IMR-90 (cell line): Measurements from ENCODE around the gene DACT2. TPM values are rescaled to one million over a fixed set of nuclear protein-coding genes. Genes with fewer than 3 reads are reported as not detected.

Experiments used
- ATAC-seq: fragments of 200-7000 bp; cut with Tn5 transposase; 2 replicates; pipeline ENCODE4 v1.9.1; 2020; ENCODE audit warnings: low read depth, mild to moderate bottlenecking, moderate library complexity
- BruUV-seq: library from RNA; stranded (reverse); fragments of 400-500 nt; replicated peaks from 2 replicates; lab custom pipeline; 2021; lab: Mats Ljungman, UMichigan
- CTCF ChIA-PET: fragments of 300-600 bp; formaldehyde crosslinking; extraction: SDS; loops from one replicate; lab custom pipeline; 2021; ENCODE audit warnings: antibody characterized with exemption; lab: Yijun Ruan, JAX
- POLR2A ChIA-PET: fragments of 300-600 bp; sonication (Branson Sonifier 250); formaldehyde crosslinking; loops from one replicate; lab custom pipeline; 2022; ENCODE audit warnings: antibody characterized with exemption; ENCODE audit not compliant: unreplicated experiment; lab: Charles Lee
- DNase-seq: peaks from one replicate; pipeline ENCODE4 v3.0.0; 2013
- H2AFZ ChIP-seq: replicated peaks from 2 replicates; pipeline ENCODE3; 2013; ENCODE audit warnings: low read length, mild to moderate bottlenecking; ENCODE audit not compliant: poor library complexity
- H2AK5ac ChIP-seq: 2 replicates; pipeline ENCODE4 v1.6.1; 2013; ENCODE audit warnings: low read depth, low read length, inconsistent platforms
- H2AK9ac ChIP-seq: replicated peaks from 2 replicates; pipeline ENCODE3; 2013; ENCODE audit warnings: mild to moderate bottlenecking, low read depth, low read length, moderate library complexity; ENCODE audit not compliant: poor library complexity
- H2BK120ac ChIP-seq: 2 replicates; pipeline ENCODE4 v1.6.1; 2013; ENCODE audit warnings: low read depth, low read length, inconsistent platforms
- H2BK15ac ChIP-seq: 3 replicates; pipeline ENCODE4 v1.6.1; 2013; ENCODE audit warnings: low read depth, low read length, inconsistent platforms
- H2BK20ac ChIP-seq: 2 replicates; pipeline ENCODE4 v1.6.1; 2013; ENCODE audit warnings: low read depth, mild to moderate bottlenecking, inconsistent platforms, low read length, moderate library complexity
- H2BK5ac ChIP-seq: 2 replicates; pipeline ENCODE4 v1.6.1; 2013; ENCODE audit warnings: mild to moderate bottlenecking, low read depth, low read length, inconsistent platforms; ENCODE audit not compliant: poor library complexity, severe bottlenecking
- H3K14ac ChIP-seq: replicated peaks from 2 replicates; pipeline ENCODE4 v1.6.1; 2013; ENCODE audit warnings: low read depth, low read length, inconsistent platforms
- H3K18ac ChIP-seq: 2 replicates; pipeline ENCODE4 v1.6.1; 2013; ENCODE audit warnings: low read depth, low read length, control low read depth
- H3K23ac ChIP-seq: 2 replicates; pipeline ENCODE4 v1.6.1; 2013; ENCODE audit warnings: low read depth, low read length, inconsistent platforms
- H3K27ac ChIP-seq: 2 replicates; pipeline ENCODE4 v1.5.1; 2013; ENCODE audit warnings: mild to moderate bottlenecking, control low read depth, low read length; ENCODE audit not compliant: insufficient read depth
- H3K27me3 ChIP-seq: 2 replicates; pipeline ENCODE4 v1.6.1; 2013; ENCODE audit warnings: low read length; ENCODE audit not compliant: control insufficient read depth, insufficient read depth
- H3K36me3 ChIP-seq: 2 replicates; pipeline ENCODE4 v1.6.1; 2013; ENCODE audit warnings: low read length, mixed read lengths; ENCODE audit not compliant: control insufficient read depth, insufficient read depth
- H3K4ac ChIP-seq: 2 replicates; pipeline ENCODE4 v1.6.1; 2013; ENCODE audit warnings: low read depth, low read length, inconsistent platforms
- H3K4me1 ChIP-seq: 2 replicates; pipeline ENCODE4 v1.6.1; 2013; ENCODE audit warnings: low read length, mixed read lengths; ENCODE audit not compliant: control insufficient read depth, insufficient read depth
- H3K4me2 ChIP-seq: 2 replicates; pipeline ENCODE4 v1.6.1; 2013; ENCODE audit warnings: low read depth, mild to moderate bottlenecking, control low read depth, low read length, moderate library complexity
- H3K4me3 ChIP-seq: 2 replicates; pipeline ENCODE4 v1.5.1; 2013; ENCODE audit warnings: low read depth, mild to moderate bottlenecking, control low read depth, low read length, moderate library complexity; ENCODE audit not compliant: insufficient read depth
- H3K56ac ChIP-seq: 2 replicates; pipeline ENCODE4 v1.6.1; 2013; ENCODE audit warnings: low read length, inconsistent platforms; ENCODE audit not compliant: insufficient read depth; ENCODE audit errors: extremely low read depth
- H3K79me1 ChIP-seq, 2 experiments: 2 replicates each; pipeline ENCODE4 v1.6.1; 2013; ENCODE audit warnings: low read length in 2 of 2, inconsistent platforms in 1 of 2, low read depth in 1 of 2
- H3K9ac ChIP-seq: 2 replicates; pipeline ENCODE4 v1.6.1; 2013; ENCODE audit warnings: low read depth, low read length, control low read depth
- H3K9me1 ChIP-seq: 2 replicates; pipeline ENCODE4 v1.6.1; 2013; ENCODE audit warnings: low read length, inconsistent platforms; ENCODE audit not compliant: insufficient read depth
- H3K9me3 ChIP-seq: 2 replicates; pipeline ENCODE4 v1.6.1; 2013; ENCODE audit warnings: low read length; ENCODE audit not compliant: control insufficient read depth, insufficient read depth
- H4K20me1 ChIP-seq: 2 replicates; pipeline ENCODE4 v1.6.1; 2013; ENCODE audit warnings: low read length, inconsistent platforms; ENCODE audit not compliant: insufficient read depth
- H4K5ac ChIP-seq: 2 replicates; pipeline ENCODE4 v1.6.1; 2013; ENCODE audit warnings: mild to moderate bottlenecking, low read depth, low read length, control low read depth
- H4K8ac ChIP-seq, 2 experiments: 2 replicates each; pipeline ENCODE4 v1.6.1; 2013; ENCODE audit warnings: low read depth in 2 of 2, low read length in 2 of 2, control low read depth in 1 of 2, inconsistent platforms in 1 of 2
- H4K91ac ChIP-seq: 2 replicates; pipeline ENCODE4 v1.6.1; 2013; ENCODE audit warnings: low read depth, low read length, inconsistent platforms; ENCODE audit not compliant: insufficient read depth
- BHLHE40 ChIP-seq: fragments of 150-350 bp; IDR thresholded peaks from 2 replicates; pipeline ENCODE4 v1.6.1; 2016; ENCODE audit warnings: mild to moderate bottlenecking, low read depth, low read length
- CEBPB ChIP-seq: IDR thresholded peaks from 2 replicates; pipeline ENCODE4 v1.6.1; 2012; ENCODE audit warnings: low read depth, low read length, improper control_type of control experiment
- CHD1 ChIP-seq: IDR thresholded peaks from 2 replicates; pipeline ENCODE4 v1.6.1; 2012; ENCODE audit warnings: low read depth, low read length, improper control_type of control experiment
- CTCF ChIP-seq: conservative IDR thresholded peaks from 2 replicates; pipeline ENCODE4 v1.5.1; 2012; ENCODE audit warnings: mild to moderate bottlenecking, low read depth, low read length, improper control_type of control experiment
- ELK1 ChIP-seq: fragments of 150-350 bp; IDR thresholded peaks from 2 replicates; pipeline ENCODE4 v1.6.1; 2016; ENCODE audit warnings: low read depth, mild to moderate bottlenecking, low read length, moderate library complexity, borderline replicate concordance
- FOS ChIP-seq: fragments of 150-350 bp; IDR thresholded peaks from 2 replicates; pipeline ENCODE4 v1.6.1; 2016; ENCODE audit warnings: low read depth, low read length
- MAFK ChIP-seq: IDR thresholded peaks from 2 replicates; pipeline ENCODE4 v1.6.1; 2012; ENCODE audit warnings: low read depth, low read length, improper control_type of control experiment
- MAZ ChIP-seq: IDR thresholded peaks from 2 replicates; pipeline ENCODE4 v1.6.1; 2012; ENCODE audit warnings: low read depth, mild to moderate bottlenecking, low read length, improper control_type of control experiment, moderate library complexity, borderline replicate concordance
- MXI1 ChIP-seq: IDR thresholded peaks from 2 replicates; pipeline ENCODE4 v1.6.1; 2012; ENCODE audit warnings: low read depth, mild to moderate bottlenecking, low read length, moderate library complexity, borderline replicate concordance
- NFE2L2 ChIP-seq: fragments of 150-350 bp; IDR thresholded peaks from 2 replicates; pipeline ENCODE4 v1.6.1; 2016; ENCODE audit warnings: low read depth, mild to moderate bottlenecking, low read length
- POLR2A ChIP-seq: IDR thresholded peaks from 2 replicates; pipeline ENCODE4 v1.6.1; 2012; ENCODE audit warnings: mild to moderate bottlenecking, low read depth, low read length
- RAD21 ChIP-seq: IDR thresholded peaks from 2 replicates; pipeline ENCODE4 v1.6.1; 2012; ENCODE audit warnings: low read length, improper control_type of control experiment
- RCOR1 ChIP-seq: IDR thresholded peaks from 2 replicates; pipeline ENCODE4 v1.6.1; 2012; ENCODE audit warnings: mild to moderate bottlenecking, low read length, improper control_type of control experiment; ENCODE audit not compliant: insufficient replicate concordance
- RFX5 ChIP-seq: IDR thresholded peaks from 2 replicates; pipeline ENCODE4 v1.8.0; 2012; ENCODE audit warnings: low read depth, mild to moderate bottlenecking, low read length, moderate library complexity
- SMC3 ChIP-seq: fragments of 150-350 bp; IDR thresholded peaks from 2 replicates; pipeline ENCODE4 v1.6.1; 2016; ENCODE audit warnings: low read depth, mild to moderate bottlenecking, antibody characterized with exemption, low read length, moderate library complexity
- USF2 ChIP-seq: fragments of 150-350 bp; IDR thresholded peaks from 2 replicates; pipeline ENCODE4 v1.6.1; 2017; ENCODE audit warnings: mild to moderate bottlenecking, antibody characterized with exemption, low read length, low read depth
- WGBS, 2 experiments: methylation state at CpG; one replicate each; pipeline versions ENCODE4 v1.1.5 to v1.1.7; 2013; ENCODE audit warnings: missing lambda C conversion rate in 2 of 2; ENCODE audit not compliant: insufficient read length in 1 of 2; ENCODE audit errors: extremely low coverage in 2 of 2; 5-methylcytosine and 5-hydroxymethylcytosine counted together
- dilution Hi-C: fragments of 300-500 bp; cut with HindIII; formaldehyde crosslinking; loops from one replicate; pipeline ENCODE4 v1.14.3; 2018; ENCODE audit warnings: low sequenced_read_pairs; ENCODE audit not compliant: unreplicated experiment
- in situ Hi-C: fragments of 300-500 bp; cut with MboI; formaldehyde crosslinking; loops from 3 replicates; pipeline ENCODE4 v1.14.3; 2019; ENCODE audit warnings: low sequenced_read_pairs, inconsistent platforms, mixed read lengths
- intact Hi-C: fragments of 100-400 bp; cut with micrococcal nuclease; formaldehyde crosslinking; loops from 2 replicates; pipeline ENCODE4 v1.10.0; 2022
- polyA plus RNA-seq, 3 experiments: library from polyadenylated mRNA; depleted of rRNA; stranded (reverse); fragments of >200 nt; gene quantifications; 2 replicates each; pipeline ENCODE4 v1.2.3, GENCODE V29; 2012; ENCODE audit warnings: low replicate concordance in 1 of 3
- total RNA-seq: library from RNA; depleted of rRNA; stranded (reverse); fragments of >200 nt; gene quantifications from 2 replicates; pipeline ENCODE4 v1.2.3, GENCODE V29; 2012

Gene DACT2
- total and polyA plus RNA-seq, 2 of the 4 experiments (the other 2 are of a cell fraction): not detected

GRCh38 chr6:168308390-168309144, 11.0 kb downstream of the DACT2 start:
- Histone ChIP-seq H2BK15ac (no peak overlapping the region), H2BK120ac (no peak overlapping the region), H3K4ac (no peak overlapping the region), H3K14ac (no peak overlapping the region), H3K56ac (no peak overlapping the region), H2BK20ac (no peak overlapping the region), H4K91ac (no peak overlapping the region), H3K27me3 (no peaks in the 10 kb centered on the region), H3K4me1 (no peaks in the 10 kb centered on the region), H3K4me3 (no peak overlapping the region), H3K18ac (no peak overlapping the region), H3K27ac (no peak overlapping the region), H3K36me3 (no peaks in the 10 kb centered on the region), H3K23ac (no peak overlapping the region), H2AK5ac (no peak overlapping the region), H3K9me3 (peaks cover 63% of the 10 kb centered on the region), H4K20me1 (no peaks in the 10 kb centered on the region), H2AK9ac (no peak overlapping the region), H2AFZ (no peak overlapping the region), H3K4me2 (no peak overlapping the region), H4K8ac (no peak overlapping the region), H2BK5ac (no peak overlapping the region), H3K79me1 (no peaks in the 10 kb centered on the region), H4K5ac (no peak overlapping the region), H3K9ac (no peak overlapping the region), H3K9me1 (no peaks in the 10 kb centered on the region)
- dilution Hi-C loops: no loop called here
- TF ChIP-seq FOS (no peak), BHLHE40 (no peak), CEBPB (no peak), ELK1 (no peak), POLR2A (no peak), SMC3 (no peak), MXI1 (no peak), MAZ (no peak), NFE2L2 (no peak), RAD21 (no peak), RCOR1 (no peak), USF2 (no peak), CTCF (no peak), CHD1 (no peak), MAFK (no peak), RFX5 (no peak)
- no TSS peak for BruUV-seq
- in situ Hi-C loops: no loop called here
- ChIA-PET CTCF (no interaction called here), POLR2A (no interaction called here)
- DNase-seq (no peak), ATAC-seq (no peak)
- intact Hi-C loops: no loop called here
- WGBS, 2 experiments: 83% methylated on average over 21 of the region's 35 CpGs; no CpG with 5 or more reads in 1 of the 2 experiments
